Measurements from ENCODE around the gene TMEM151B.
A peak's percentile ranks its signal among the peaks of the same experiment; 100 is the strongest.
"Not testable (repeated sequence)": the region's sequence is repeated elsewhere in the genome, so short reads cannot be mapped to it uniquely, and the experiment has no call there.

The TMEM151B gene

GRCh38 chr6:44309092-44309491 is 38.8 kb downstream of the TMEM151B start:
- DNase-seq: no peak

- no peak for DNase-seq
Measured at GRCh38 chr6:44309631-44310030, 39.4 kb downstream of the TMEM151B start.

GRCh38 chr6:44310241-44310640 is 40.0 kb downstream of the TMEM151B start:
- DNase-seq: no peak

- DNase-seq: no peak
Measured at GRCh38 chr6:44311304-44311703, 41.1 kb downstream of the TMEM151B start.

- DNase-seq: no peak
Measured at GRCh38 chr6:44311767-44312166, 41.5 kb downstream of the TMEM151B start.

- DNase-seq: peak; percentile 58
Measured at GRCh38 chr6:44312901-44313788, 42.9 kb downstream of the TMEM151B start, which contains the start of gene AARS2. TSS of gene AARS2 (minus strand) at chr6:44313347. CDS start at chr6:44313323, 24 bp downstream.

GRCh38 chr6:44314657-44315056 is 44.4 kb downstream of the TMEM151B start:
- not testable (repeated sequence) for DNase-seq

- no peak for DNase-seq
Measured at GRCh38 chr6:44315516-44315915, 45.3 kb downstream of the TMEM151B start.

- no peak for DNase-seq
Measured at GRCh38 chr6:44315951-44316350, 45.7 kb downstream of the TMEM151B start.

- DNase-seq: no peak
Measured at GRCh38 chr6:44316481-44316880, 46.2 kb downstream of the TMEM151B start.

GRCh38 chr6:44317136-44317631 is 46.9 kb downstream of the TMEM151B start:
- DNase-seq: not testable (repeated sequence)

GRCh38 chr6:44321210-44321609 is 51.0 kb downstream of the TMEM151B start:
- DNase-seq: no peak

GRCh38 chr6:44327096-44327495 is 56.8 kb downstream of the TMEM151B start:
- no peak for DNase-seq

GRCh38 chr6:44327760-44328159 is 57.5 kb downstream of the TMEM151B start:
- DNase-seq: no peak

GRCh38 chr6:44328203-44328602 is 58.0 kb downstream of the TMEM151B start:
- DNase-seq: not testable (repeated sequence)

GRCh38 chr6:44329858-44330257 is 59.6 kb downstream of the TMEM151B start:
- DNase-seq: no peak

- no peak for DNase-seq
Measured at GRCh38 chr6:44332585-44332984, 62.3 kb downstream of the TMEM151B start.

GRCh38 chr6:44333273-44333919 is 63.1 kb downstream of the TMEM151B start:
- no peak for DNase-seq

GRCh38 chr6:44333942-44334341 is 63.7 kb downstream of the TMEM151B start:
- no peak for DNase-seq

GRCh38 chr6:44335631-44336030 is 65.4 kb downstream of the TMEM151B start:
- no peak for DNase-seq

GRCh38 chr6:44338228-44339122 is 68.2 kb downstream of the TMEM151B start:
- peak; percentile 41 for DNase-seq

GRCh38 chr6:44339301-44339700 is 69.1 kb downstream of the TMEM151B start:
- no peak for DNase-seq
